Measurements from ENCODE around the gene FRMPD3.
"Not testable (repeated sequence)": the region's sequence is repeated elsewhere in the genome, so short reads cannot be mapped to it uniquely, and the experiment has no call there.

Gene FRMPD3

GRCh38 chrX:107448998-107449835, at the start of gene FRMPD3:
TSS of gene FRMPD3 (plus strand) at chrX:107449652. CDS start at chrX:107526589, 76,937 bp downstream.
- DNase-seq (ENCODE audit: low read depth) = no peak

- DNase-seq (ENCODE audit: low read depth) = no peak
These were observed 28.9 kb upstream of the FRMPD3 start for GRCh38 chrX:107420571-107420970.

GRCh38 chrX:107421337-107421861, 28.1 kb upstream of the FRMPD3 start:
- no peak for DNase-seq (ENCODE audit: low read depth)

- no peak for DNase-seq (ENCODE audit: low read depth)
These were observed 20.4 kb upstream of the FRMPD3 start for GRCh38 chrX:107429090-107429489.

GRCh38 chrX:107440187-107440586, 9.3 kb upstream of the FRMPD3 start:
- DNase-seq (ENCODE audit: low read depth) = no peak

- DNase-seq (ENCODE audit: low read depth) = no peak
These were observed 8.8 kb upstream of the FRMPD3 start for GRCh38 chrX:107440692-107441091.

- no peak for DNase-seq (ENCODE audit: low read depth)
These were observed 6.4 kb upstream of the FRMPD3 start for GRCh38 chrX:107442914-107443527.

- no peak for DNase-seq (ENCODE audit: low read depth)
These were observed 4.3 kb upstream of the FRMPD3 start for GRCh38 chrX:107445146-107445545.

GRCh38 chrX:107445631-107446030, 3.8 kb upstream of the FRMPD3 start:
- DNase-seq (ENCODE audit: low read depth) = no peak

GRCh38 chrX:107447642-107448041, 1.8 kb upstream of the FRMPD3 start:
- DNase-seq (ENCODE audit: low read depth) = no peak

- no peak for DNase-seq (ENCODE audit: low read depth)
These were observed 841 bp upstream of the FRMPD3 start for GRCh38 chrX:107448625-107448997.

- no peak for DNase-seq (ENCODE audit: low read depth)
These were observed 1.5 kb downstream of the FRMPD3 start for GRCh38 chrX:107450823-107451509.

- no peak for DNase-seq (ENCODE audit: low read depth)
These were observed 2.3 kb downstream of the FRMPD3 start for GRCh38 chrX:107451731-107452130.

GRCh38 chrX:107452581-107452980, 3.1 kb downstream of the FRMPD3 start:
- no peak for DNase-seq (ENCODE audit: low read depth)

GRCh38 chrX:107454302-107454701, 4.8 kb downstream of the FRMPD3 start:
- no peak for DNase-seq (ENCODE audit: low read depth)

- no peak for DNase-seq (ENCODE audit: low read depth)
These were observed 7.8 kb downstream of the FRMPD3 start for GRCh38 chrX:107457289-107457688.

- no peak for DNase-seq (ENCODE audit: low read depth)
These were observed 16.6 kb downstream of the FRMPD3 start for GRCh38 chrX:107465932-107466620.

GRCh38 chrX:107467271-107467670, 17.8 kb downstream of the FRMPD3 start:
- DNase-seq (ENCODE audit: low read depth) = no peak

- DNase-seq (ENCODE audit: low read depth) = no peak
These were observed 20.7 kb downstream of the FRMPD3 start for GRCh38 chrX:107470198-107470597.

GRCh38 chrX:107470971-107471370, 21.5 kb downstream of the FRMPD3 start:
- DNase-seq (ENCODE audit: low read depth) = no peak

GRCh38 chrX:107471420-107471819, 22.0 kb downstream of the FRMPD3 start:
- DNase-seq (ENCODE audit: low read depth) = not testable (repeated sequence)

- no peak for DNase-seq (ENCODE audit: low read depth)
These were observed 28.0 kb downstream of the FRMPD3 start for GRCh38 chrX:107477406-107477805.

Data from stimulated activated CD8-positive, alpha-beta memory T cell treated with anti-CD3 and anti-CD28 coated beads, Interleukin-15, amount 100 ng/mL, for 24 hours (primary cell).